HCT116 (cell line): ENCODE measurements around the gene CCDC54. TPM values are rescaled to one million over a fixed set of nuclear protein-coding genes. Genes with fewer than 3 reads are reported as not detected.

Experiments used
- ATAC-seq: fragments of 200-7000 bp; cut with Tn5 transposase; 2 replicates; pipeline ENCODE4 v1.9.1; 2020; ENCODE audit warnings: mild to moderate bottlenecking, moderate library complexity
- BruUV-seq: library from RNA; stranded (reverse); fragments of 400-500 nt; replicated peaks from 2 replicates; lab custom pipeline; 2021; lab: Mats Ljungman, UMichigan
- CTCF ChIA-PET: fragments of 300-600 bp; sonication (Branson Sonifier 250); formaldehyde crosslinking; loops from one replicate; lab custom pipeline; 2021; ENCODE audit warnings: antibody characterized with exemption; lab: Charles Lee
- POLR2A ChIA-PET: fragments of 300-600, 350-600 bp; sonication (Branson Sonifier 250); formaldehyde crosslinking; loops from one replicate; lab custom pipeline; 2021; ENCODE audit warnings: antibody characterized with exemption; lab: Charles Lee
- RAD21 ChIA-PET, 2 experiments: fragments of 300-600 bp; sonication (Branson Sonifier 250); formaldehyde crosslinking; loops; one replicate each; lab custom pipeline; 2023; ENCODE audit warnings: low total read pairs in 2 of 2; ENCODE audit not compliant: uncharacterized antibody in 2 of 2, unreplicated experiment in 2 of 2, low non-redundant PET in 1 of 2; lab: Charles Lee
- DNase-seq: peaks from one replicate; pipeline ENCODE4 v3.0.0-alpha.2; 2010; ENCODE audit warnings: low read depth, low spot score
- H2AFZ ChIP-seq: fragments of 200-600 bp; shearing (Covaris generic), sonication (generic); 2 replicates; pipeline ENCODE4 v1.6.1; 2017; ENCODE audit warnings: low read depth, mixed run types, mixed read lengths, antibody characterized with exemption, low read length; ENCODE audit not compliant: poor library complexity, severe bottlenecking
- H3K27ac ChIP-seq: 2 replicates; pipeline ENCODE4 v1.5.1; 2012; ENCODE audit warnings: low read depth, low read length
- H3K27me3 ChIP-seq: fragments of 200-600 bp; sonication (generic); 2 replicates; pipeline ENCODE4 v1.6.1; 2016; ENCODE audit warnings: mixed run types, low read length, mixed read lengths; ENCODE audit not compliant: insufficient read depth
- H3K36me3 ChIP-seq, 2 experiments: fragments of 200-500 bp in 1 of 2; fragments of 200-600 bp in 1 of 2; sonication (Bioruptor generic) in 1 of 2; sonication (generic) in 1 of 2; 2 replicates each; pipeline versions ENCODE4 v1.5.1 to v1.6.1; 2014 to 2016; ENCODE audit warnings: low read length in 2 of 2, inconsistent platforms in 1 of 2, mixed read lengths in 1 of 2, mixed run types in 1 of 2; ENCODE audit not compliant: insufficient read depth in 2 of 2, control insufficient read depth in 1 of 2
- H3K4me1 ChIP-seq, 2 experiments: fragments of 200-600 bp in 1 of 2; sonication (generic) in 1 of 2; 2 replicates each; pipeline versions ENCODE4 v1.5.1 to v1.6.1; 2012 to 2017; ENCODE audit warnings: low read length in 2 of 2, inconsistent platforms in 1 of 2, mild to moderate bottlenecking in 1 of 2, mixed read lengths in 1 of 2, mixed run types in 1 of 2, moderate library complexity in 1 of 2; ENCODE audit not compliant: insufficient read depth in 2 of 2, control insufficient read depth in 1 of 2
- H3K4me2 ChIP-seq: fragments of 200-600 bp; sonication (generic); 2 replicates; pipeline ENCODE4 v1.6.1; 2017; ENCODE audit warnings: mixed run types, low read length, mixed read lengths
- H3K4me3 ChIP-seq, 2 experiments: fragments of 200-600 bp in 1 of 2; sonication (generic) in 1 of 2; replicated peaks in 1 of 2; 2 replicates each; pipeline ENCODE4 v1.5.1; 2011 to 2016; ENCODE audit warnings: low read length in 2 of 2, control low read depth in 1 of 2, low read depth in 1 of 2, mild to moderate bottlenecking in 1 of 2, mixed read lengths in 1 of 2, mixed run types in 1 of 2
- H3K79me2 ChIP-seq: fragments of 200-600 bp; sonication (generic); 2 replicates; pipeline ENCODE4 v1.6.1; 2017; ENCODE audit warnings: mild to moderate bottlenecking, mixed run types, low read length, moderate library complexity, mixed read lengths; ENCODE audit not compliant: insufficient read depth
- H3K9ac ChIP-seq: fragments of 200-600 bp; sonication (generic); 2 replicates; pipeline ENCODE4 v1.6.1; 2016; ENCODE audit warnings: low read length, mixed read lengths
- H3K9me2 ChIP-seq: fragments of 200-600 bp; sonication (generic), shearing (Covaris generic); 2 replicates; pipeline ENCODE4 v1.6.1; 2017; ENCODE audit warnings: mixed run types, mild to moderate bottlenecking, moderate library complexity; ENCODE audit not compliant: insufficient read depth
- H3K9me3 ChIP-seq, 2 experiments: fragments of 200-500 bp in 1 of 2; fragments of 200-600 bp in 1 of 2; sonication (Bioruptor generic) in 1 of 2; sonication (generic) in 1 of 2; 2 replicates each; pipeline ENCODE4 v1.6.1; 2014 to 2017; ENCODE audit warnings: low read length in 2 of 2, mixed read lengths in 2 of 2, inconsistent platforms in 1 of 2, low read depth in 1 of 2, mild to moderate bottlenecking in 1 of 2, mixed run types in 1 of 2, moderate library complexity in 1 of 2; ENCODE audit not compliant: control insufficient read depth in 1 of 2, insufficient read depth in 1 of 2
- H4K20me1 ChIP-seq: fragments of 200-600 bp; sonication (generic), shearing (Covaris generic); 2 replicates; pipeline ENCODE4 v1.6.1; 2017; ENCODE audit warnings: mixed run types, mild to moderate bottlenecking, moderate library complexity; ENCODE audit not compliant: insufficient read depth
- CEBPB ChIP-seq: IDR thresholded peaks from 2 replicates; pipeline ENCODE4 v1.6.1; 2012; ENCODE audit warnings: low read depth
- EGR1 ChIP-seq: IDR thresholded peaks from 2 replicates; pipeline ENCODE4 v1.6.1; 2012; ENCODE audit warnings: low read depth
- ELF1 ChIP-seq: IDR thresholded peaks from 2 replicates; pipeline ENCODE4 v1.6.1; 2012; ENCODE audit warnings: low read depth, borderline replicate concordance
- EZH2 ChIP-seq: fragments of 200-600 bp; sonication (generic); IDR thresholded peaks from 2 replicates; pipeline ENCODE4 v1.6.1; 2017; ENCODE audit warnings: antibody characterized with exemption, mixed run types
- EZH2phosphoT487 ChIP-seq: fragments of 200-600 bp; IDR thresholded peaks from 2 replicates; pipeline ENCODE4 v1.6.1; 2018; ENCODE audit warnings: antibody characterized with exemption, borderline replicate concordance
- POLR2A ChIP-seq: IDR thresholded peaks from 2 replicates; pipeline ENCODE4 v1.7.0; 2011; ENCODE audit warnings: borderline replicate concordance; ENCODE audit not compliant: insufficient read depth, insufficient read length; ENCODE audit errors: extremely low read depth
- POLR2AphosphoS5 ChIP-seq: IDR thresholded peaks from 2 replicates; pipeline ENCODE4 v1.6.1; 2011; ENCODE audit warnings: mild to moderate bottlenecking, low read depth, low read length, moderate library complexity
- RAD21 ChIP-seq: IDR thresholded peaks from 2 replicates; pipeline ENCODE4 v1.6.1; 2012; ENCODE audit warnings: low read depth, mild to moderate bottlenecking
- SIN3A ChIP-seq: IDR thresholded peaks from 2 replicates; pipeline ENCODE4 v1.6.1; 2012; ENCODE audit warnings: low read depth
- SP1 ChIP-seq: IDR thresholded peaks from 2 replicates; pipeline ENCODE4 v1.6.1; 2012; ENCODE audit warnings: low read depth
- SRF ChIP-seq: IDR thresholded peaks from 2 replicates; pipeline ENCODE4 v1.6.1; 2012; ENCODE audit warnings: low read depth
- TCF7L2 ChIP-seq: IDR thresholded peaks from 2 replicates; pipeline ENCODE4 v1.7.0; 2011; ENCODE audit warnings: borderline replicate concordance, inconsistent platforms; ENCODE audit not compliant: insufficient read depth, insufficient read length; ENCODE audit errors: extremely low read depth
- YY1 ChIP-seq: IDR thresholded peaks from 2 replicates; pipeline ENCODE4 v1.6.1; 2011; ENCODE audit warnings: low read length, low read depth, moderate library complexity, mild to moderate bottlenecking; ENCODE audit not compliant: insufficient replicate concordance; ENCODE audit errors: extremely low read depth
- ZFX ChIP-seq: fragments of 450-650 bp; IDR thresholded peaks from 2 replicates; pipeline ENCODE4 v1.6.1; 2017
- ZNF274 ChIP-seq: fragments of 200-500 bp; sonication (Bioruptor generic); IDR thresholded peaks from 2 replicates; pipeline ENCODE4 v1.6.1; 2014; ENCODE audit warnings: mild to moderate bottlenecking, low read depth, low read length, inconsistent platforms
- intact Hi-C: fragments of 100-400 bp; cut with micrococcal nuclease; formaldehyde crosslinking; loops from 2 replicates; pipeline ENCODE4 v1.10.0; 2022
- total RNA-seq: library from RNA; stranded (reverse); gene quantifications from one replicate; pipeline ENCODE4 v1.2.1, GENCODE V29; 2021; ENCODE audit not compliant: unreplicated experiment
- TF ChIP-seq, protein P1 (sequence below): IDR thresholded peaks from 2 replicates; pipeline ENCODE4 v1.6.1; 2012
- TF ChIP-seq, protein P2 (sequence below): IDR thresholded peaks from 2 replicates; pipeline ENCODE4 v1.6.1; 2012

Gene CCDC54
- total RNA-seq, 1 experiment from 2014 or later = not detected

DNA sequence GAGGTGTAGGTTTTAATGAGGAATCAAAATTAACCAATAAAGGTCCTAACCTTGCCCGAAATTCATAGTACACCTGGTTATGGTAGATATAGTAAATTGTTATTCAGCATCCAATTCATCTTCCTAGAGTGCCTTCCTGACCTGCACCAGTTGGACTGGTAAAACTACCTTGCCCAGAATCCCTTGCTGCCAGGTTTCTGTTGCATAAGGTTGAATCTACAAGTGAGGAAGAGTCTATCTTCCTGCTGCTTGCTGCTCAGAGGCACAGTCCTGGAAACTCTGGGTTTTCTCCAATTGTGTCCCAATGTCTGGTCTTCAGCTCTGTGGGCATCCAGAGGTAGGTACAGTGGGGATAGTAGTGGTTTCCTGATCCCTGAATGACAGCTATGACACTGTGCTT lies 17.3 kb downstream of the CCDC54 start:
- no TSS peak for BruUV-seq
- Histone ChIP-seq H3K9me2 (0 out of 2 replicates have a peak, but pooled peaks cover under 1% of the 10 kb centered on the region), H3K36me3 (no peaks in the 10 kb centered on the region), H3K9ac (no peak overlapping the region), H3K4me3 (no peak overlapping the region), H4K20me1 (no peaks in the 10 kb centered on the region), H2AFZ (no peak overlapping the region), H3K4me2 (no peak overlapping the region), H3K27ac (no peak overlapping the region), H3K27me3 (no peaks in the 10 kb centered on the region), H3K4me1 (peaks cover 4 to 10% of the 10 kb centered on the region in 2 experiments; a peak in 3 of 4 replicates), H3K9me3 (no peaks in the 10 kb centered on the region), H3K79me2 (no peaks in the 10 kb centered on the region)
- DNase-seq (no peak), ATAC-seq (peak; percentile 59)
- intact Hi-C loops = no loop called here
- TF ChIP-seq EGR1 (no peak), CEBPB (peak; percentile 38; the same call in 1 of the 2 replicates)
- RAD21 ChIA-PET = no interaction called here
- POLR2A ChIA-PET = no interaction called here
- CTCF ChIA-PET = interaction anchor here (0.7 to 1.3 kb wide), 2 partner anchors 27 to 35 kb away, joined by 3 to 4 read pairs; no protein-coding TSS in a partner anchor

DNA sequence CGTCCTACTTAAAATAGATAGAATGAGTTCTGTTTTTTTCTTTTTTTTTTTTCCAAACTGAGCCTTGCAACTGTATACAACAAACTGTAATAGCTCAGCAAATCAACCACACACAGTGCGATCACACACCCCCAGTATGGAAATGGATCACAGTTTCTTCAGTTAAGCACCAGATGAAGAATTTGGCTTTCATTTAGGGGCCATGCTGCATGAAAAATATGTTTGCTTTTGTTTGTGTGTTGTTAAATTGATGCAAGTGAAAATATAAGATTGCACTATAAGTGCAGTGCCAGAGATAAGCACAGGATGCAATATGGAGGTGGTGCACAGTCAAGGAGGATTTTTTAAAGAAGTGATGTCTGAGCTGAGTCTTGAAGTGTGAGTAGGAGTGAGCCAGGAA lies 17.8 kb downstream of the CCDC54 start:
- BruUV-seq = no TSS peak

More for the DNA sequence above, 17.8 kb downstream of the CCDC54 start:
- ChIA-PET RAD21 (no interaction called here), POLR2A (no interaction called here), CTCF (interaction anchor here (0.7 to 1.3 kb wide), 2 partner anchors 26 to 35 kb away, joined by 3 to 4 read pairs; no protein-coding TSS in a partner anchor)
- Histone ChIP-seq H3K36me3 (no peaks in the 10 kb centered on the region), H3K27me3 (no peaks in the 10 kb centered on the region), H3K4me3 (no peak overlapping the region), H3K9me3 (no peaks in the 10 kb centered on the region), H4K20me1 (no peaks in the 10 kb centered on the region), H3K4me1 (peaks cover 4 to 10% of the 10 kb centered on the region in 2 experiments; a peak in 3 of 4 replicates), H3K9ac (no peak overlapping the region), H3K27ac (no peak overlapping the region), H3K79me2 (no peaks in the 10 kb centered on the region), H2AFZ (no peak overlapping the region), H3K9me2 (0 out of 2 replicates have a peak, but pooled peaks cover 5% of the 10 kb centered on the region), H3K4me2 (no peak overlapping the region)
- no peak for ATAC-seq
- intact Hi-C loops = no loop called here
- TF ChIP-seq ZNF274 (no peak), ZFX (no peak), EGR1 (no peak), POLR2A (no peak), RAD21 (no peak), POLR2AphosphoS5 (no peak), SIN3A (no peak), SP1 (no peak), EZH2 (no peak), YY1 (no peak), ELF1 (no peak), SRF (no peak), EZH2phosphoT487 (no peak), TCF7L2 (no peak)
- TF ChIP-seq, protein P1, sequence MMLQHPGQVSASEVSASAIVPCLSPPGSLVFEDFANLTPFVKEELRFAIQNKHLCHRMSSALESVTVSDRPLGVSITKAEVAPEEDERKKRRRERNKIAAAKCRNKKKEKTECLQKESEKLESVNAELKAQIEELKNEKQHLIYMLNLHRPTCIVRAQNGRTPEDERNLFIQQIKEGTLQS = no peak
- TF ChIP-seq, protein P2, sequence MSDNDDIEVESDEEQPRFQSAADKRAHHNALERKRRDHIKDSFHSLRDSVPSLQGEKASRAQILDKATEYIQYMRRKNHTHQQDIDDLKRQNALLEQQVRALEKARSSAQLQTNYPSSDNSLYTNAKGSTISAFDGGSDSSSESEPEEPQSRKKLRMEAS = no peak
- no peak for DNase-seq
